Suppressor macrophage treated with lipopolysaccharide for 4 hours (primary cell): ENCODE results near the gene STARD9.

Source experiments
- DNase-seq: peaks from one replicate; pipeline ENCODE4 v3.0.0-alpha.2; 2020

The STARD9 gene

DNA sequence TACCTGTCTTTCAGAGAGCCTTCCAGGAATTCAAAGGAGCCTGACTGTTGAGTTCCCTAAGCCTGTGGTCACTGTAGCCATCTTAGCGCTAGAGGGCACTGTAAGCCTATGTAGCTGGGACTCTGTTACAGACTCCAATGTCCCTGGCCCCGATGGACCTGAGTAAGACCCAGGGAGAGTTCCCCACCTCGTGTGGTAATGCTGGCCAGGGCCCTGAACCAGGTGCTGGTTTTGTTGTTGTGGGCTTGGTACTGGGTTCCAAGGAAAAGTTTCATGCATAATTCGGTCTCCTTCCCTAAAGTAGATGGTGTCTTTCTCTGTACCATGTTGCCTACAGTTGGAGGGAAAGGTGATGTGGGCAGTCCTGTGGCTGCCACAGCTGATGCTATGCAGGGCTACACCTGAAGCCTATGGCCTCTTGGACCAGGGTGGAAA, 129.1 kb downstream of the STARD9 start:
- DNase-seq = peak; percentile 73

DNA sequence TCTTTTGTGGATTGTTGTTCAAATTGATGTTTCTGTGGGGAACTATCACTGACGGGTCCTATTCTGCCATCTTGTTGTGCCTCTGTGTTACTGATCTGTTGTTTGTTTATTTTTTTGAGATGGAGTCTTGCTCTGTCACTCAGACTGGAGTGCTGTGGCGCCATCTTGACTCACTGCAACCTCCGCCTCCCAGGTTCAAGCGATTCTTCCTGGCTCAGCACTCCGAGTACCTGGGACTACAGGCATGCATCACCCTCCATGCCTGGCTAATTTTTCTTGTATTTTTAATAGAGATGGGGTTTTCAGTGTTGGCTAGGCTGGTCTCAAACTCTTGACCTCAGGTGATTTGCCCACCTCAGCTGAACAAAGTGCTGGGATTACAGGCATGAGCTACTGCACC, 129.9 kb downstream of the STARD9 start:
- no peak for DNase-seq

DNA sequence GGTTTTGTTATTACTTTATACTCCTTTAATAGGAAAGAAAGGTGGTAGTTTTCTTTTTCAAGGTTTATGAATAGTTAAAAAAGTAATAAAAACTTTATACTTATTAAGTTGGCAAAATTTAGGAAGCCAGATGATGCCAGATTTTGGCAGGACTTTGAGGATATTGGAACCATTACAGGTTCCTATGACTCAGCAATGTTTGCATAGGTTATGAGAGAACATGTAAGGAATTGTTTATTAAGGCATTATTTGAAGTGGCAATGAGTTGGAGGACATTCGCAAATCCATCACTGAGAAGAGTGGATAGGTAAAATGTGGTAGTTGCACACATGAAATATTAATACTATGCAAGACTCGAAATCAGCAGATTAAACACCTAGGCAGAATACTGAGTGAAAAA, 131.7 kb downstream of the STARD9 start:
- DNase-seq = no peak

DNA sequence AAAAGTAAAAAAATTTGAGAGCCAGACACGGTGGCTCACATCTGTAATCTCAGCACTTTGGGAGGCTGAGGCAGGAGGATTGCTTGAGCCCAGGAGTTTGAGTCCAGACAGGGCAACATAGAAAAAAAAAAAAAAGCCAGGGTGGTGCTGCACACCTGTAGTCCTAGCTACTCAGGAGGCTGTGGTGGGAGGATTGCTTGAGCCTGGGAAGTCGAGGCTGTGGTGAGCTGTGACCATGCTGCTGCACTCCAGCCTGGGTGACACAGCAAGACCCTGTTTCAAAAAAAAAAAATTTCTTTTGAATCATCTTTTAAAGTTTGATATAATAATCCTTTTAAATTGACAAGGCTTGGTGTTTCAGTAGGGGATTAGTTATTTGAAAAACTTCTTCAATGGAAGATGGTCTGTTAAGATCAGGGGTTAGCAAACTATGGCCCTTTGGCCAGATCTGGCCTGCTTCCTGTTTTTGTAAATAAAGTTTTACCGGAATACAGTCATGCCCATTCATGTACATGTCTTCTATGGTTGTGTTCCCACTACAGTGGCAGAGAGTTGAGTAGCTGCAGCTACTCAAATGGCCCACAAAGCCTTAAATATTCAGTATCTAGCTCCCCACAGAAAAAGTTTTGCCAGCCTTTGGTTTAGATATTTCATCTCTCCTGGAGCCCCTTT, 132.6 kb downstream of the STARD9 start:
- no peak for DNase-seq

DNA sequence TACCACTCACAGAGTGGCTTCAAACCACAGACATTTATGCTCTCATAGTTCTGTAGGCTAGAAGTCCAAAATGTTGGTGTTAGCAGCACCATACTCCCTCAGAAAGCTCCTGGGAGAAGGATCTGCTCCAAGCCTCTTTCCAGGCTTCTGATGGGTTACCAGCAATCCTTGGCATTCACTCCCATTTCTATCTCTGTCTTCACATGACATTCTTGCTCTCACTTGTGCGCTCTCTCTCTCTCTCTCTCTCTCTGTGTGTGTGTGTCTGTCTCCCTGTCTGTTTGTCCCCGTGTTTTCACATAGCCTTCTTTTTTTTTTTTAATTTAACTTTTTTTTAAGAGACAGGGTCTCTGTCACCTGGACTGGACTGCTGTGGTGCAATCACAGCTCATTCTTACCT, 135.3 kb downstream of the STARD9 start:
- no peak for DNase-seq

DNA sequence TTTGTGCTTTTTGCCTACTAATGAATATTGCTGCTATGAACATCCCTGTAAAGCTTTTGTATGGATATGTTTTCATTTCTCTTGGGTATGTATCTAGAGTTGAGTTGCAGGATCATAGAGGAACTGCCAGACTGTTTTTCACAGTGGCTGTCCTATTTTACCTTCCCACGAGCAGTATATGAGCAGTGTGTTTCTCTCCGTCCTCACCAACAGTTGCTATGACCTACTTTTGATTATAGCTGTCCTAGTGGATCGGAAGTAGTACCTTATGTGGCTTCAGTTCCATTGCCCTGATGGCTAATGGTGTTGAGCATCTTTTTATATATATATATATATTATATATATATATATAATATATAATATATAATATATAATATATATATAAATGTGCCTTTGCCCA, 136.3 kb downstream of the STARD9 start:
- DNase-seq = no peak

DNA sequence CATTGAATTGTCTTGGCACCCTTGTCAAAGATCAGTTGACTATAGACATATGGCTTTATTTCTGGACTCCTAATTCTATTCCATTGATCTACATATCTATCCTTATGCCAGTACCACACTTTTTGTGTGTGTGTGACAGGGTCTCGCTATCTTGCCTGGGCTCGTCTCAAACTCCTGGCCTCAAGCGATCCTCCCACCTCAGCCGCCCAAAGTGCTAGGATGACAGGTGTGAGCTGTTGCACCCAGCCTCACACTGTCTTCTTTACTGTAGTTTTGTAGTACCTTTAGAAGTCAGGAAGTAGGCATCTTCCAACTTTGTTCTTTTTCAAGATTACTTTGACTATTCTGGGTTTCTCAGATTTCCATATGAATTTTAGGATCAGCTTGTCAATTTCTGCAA, 137.2 kb downstream of the STARD9 start:
- no peak for DNase-seq

DNA sequence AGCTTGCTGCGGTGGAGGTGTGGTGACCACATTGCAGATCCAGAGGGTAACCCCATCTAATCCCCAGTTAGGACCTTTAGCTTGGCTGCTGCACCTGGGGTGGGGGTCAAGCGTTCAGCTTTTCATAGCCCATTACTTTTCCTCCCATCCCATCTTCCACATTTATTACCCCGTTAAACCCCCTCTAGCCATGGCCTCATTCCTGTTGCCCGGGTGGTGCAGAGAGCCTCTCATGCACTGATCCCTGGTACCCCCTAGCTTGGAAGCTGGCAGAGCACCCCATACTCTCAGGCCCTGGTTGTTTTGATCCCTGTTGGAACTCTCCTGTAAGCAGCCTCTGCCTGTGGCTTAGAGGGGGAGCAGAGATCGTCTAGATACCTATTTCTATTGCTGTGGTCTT, 140.7 kb downstream of the STARD9 start:
- DNase-seq = no peak

DNA sequence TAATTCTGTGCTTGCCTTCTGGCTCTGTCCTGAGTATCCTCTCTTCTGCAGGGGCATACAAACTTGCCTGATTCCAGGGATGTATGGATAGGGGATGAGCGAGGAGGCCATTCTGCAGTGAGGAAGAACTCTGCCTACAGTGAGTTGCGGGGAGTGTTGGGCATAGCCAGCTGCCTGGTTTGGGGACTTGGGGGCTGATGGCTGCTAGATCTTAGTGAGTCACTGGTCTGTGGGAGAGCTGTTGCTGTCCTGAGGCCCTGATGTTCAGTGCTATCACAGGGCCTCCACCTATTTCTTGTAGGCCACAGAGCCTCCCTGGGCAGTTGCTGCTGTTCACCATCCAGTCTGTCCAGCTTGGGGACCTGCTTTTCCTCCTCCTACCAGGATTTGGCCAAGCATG, 141.2 kb downstream of the STARD9 start:
- DNase-seq = no peak

DNA sequence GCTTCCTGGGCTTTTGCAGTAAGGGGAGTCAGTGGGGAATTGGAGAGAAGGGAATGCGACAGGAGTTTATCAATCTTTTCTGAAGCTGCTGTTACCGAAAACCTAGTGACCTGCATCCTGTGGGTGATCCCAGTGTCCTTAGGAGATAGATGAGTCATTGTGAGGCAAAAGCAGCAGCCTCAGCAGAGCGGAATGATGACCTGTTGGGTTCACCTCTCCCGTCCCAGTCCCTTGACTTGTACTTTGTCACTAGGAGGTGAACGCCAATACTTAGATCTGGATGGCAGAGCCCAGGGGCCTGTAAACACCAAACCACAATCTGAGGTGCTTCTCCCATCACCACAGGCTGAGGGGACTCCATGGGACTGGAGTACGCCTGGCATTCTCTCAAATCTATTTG, 143.6 kb downstream of the STARD9 start:
- no peak for DNase-seq

DNA sequence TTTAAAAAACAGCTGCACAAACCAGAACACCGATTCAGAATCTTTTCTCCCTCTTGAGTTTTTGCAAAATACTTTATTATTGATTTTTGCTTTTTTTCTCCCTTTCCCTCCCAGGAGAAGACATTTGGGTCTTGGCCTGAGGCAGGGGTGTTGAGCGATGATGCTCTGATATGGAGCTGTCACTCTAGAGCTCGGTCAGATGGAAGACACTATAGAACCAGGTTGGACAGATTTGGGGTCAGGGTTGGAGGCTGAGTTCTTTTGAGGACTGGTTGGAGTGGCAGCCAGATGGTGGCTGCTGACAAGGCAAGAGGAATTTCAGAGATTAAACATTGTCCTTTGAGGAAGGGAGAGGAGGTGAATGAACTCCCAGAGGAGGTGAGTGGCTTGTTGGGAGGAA, 144.7 kb downstream of the STARD9 start:
- no peak for DNase-seq

DNA sequence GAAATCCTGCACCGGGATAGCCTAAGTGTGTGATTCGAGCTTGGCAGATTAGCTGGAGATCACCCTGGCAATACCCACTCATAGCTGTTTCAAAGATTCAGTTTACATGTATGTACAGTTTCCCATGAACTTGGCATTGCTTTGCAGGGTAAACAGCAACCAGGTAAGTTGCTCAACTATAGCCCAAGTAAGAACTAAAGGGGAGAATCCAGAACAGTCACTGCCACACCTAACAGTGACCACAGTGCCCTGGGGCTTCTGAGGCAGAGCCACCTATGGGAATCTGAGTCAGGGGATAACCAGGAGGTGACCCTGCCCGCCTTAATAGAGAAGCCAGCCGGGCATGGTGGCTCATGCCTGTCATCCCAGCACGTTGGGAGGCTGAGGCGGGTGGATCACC, 145.6 kb downstream of the STARD9 start:
- DNase-seq = no peak

DNA sequence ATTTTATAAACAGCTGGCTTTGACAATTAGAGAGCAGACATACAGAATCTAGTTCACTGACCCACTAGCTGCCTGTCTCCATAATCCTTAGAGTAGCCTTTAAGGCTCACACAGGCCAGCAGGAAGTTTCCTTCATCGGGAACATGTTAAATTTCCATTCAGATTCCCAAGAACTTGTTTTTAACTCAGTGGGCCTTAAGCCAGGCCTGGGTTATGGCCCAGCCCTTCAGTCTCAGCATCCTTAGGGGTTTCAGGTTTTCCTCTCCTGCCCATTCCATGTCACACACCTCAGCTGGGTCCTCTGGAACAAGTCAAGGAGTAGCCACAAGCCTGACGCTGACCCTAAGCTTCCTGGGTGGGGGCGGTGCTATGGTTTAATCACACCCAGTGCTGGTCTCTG, 146.5 kb downstream of the STARD9 start:
- DNase-seq = no peak

DNA sequence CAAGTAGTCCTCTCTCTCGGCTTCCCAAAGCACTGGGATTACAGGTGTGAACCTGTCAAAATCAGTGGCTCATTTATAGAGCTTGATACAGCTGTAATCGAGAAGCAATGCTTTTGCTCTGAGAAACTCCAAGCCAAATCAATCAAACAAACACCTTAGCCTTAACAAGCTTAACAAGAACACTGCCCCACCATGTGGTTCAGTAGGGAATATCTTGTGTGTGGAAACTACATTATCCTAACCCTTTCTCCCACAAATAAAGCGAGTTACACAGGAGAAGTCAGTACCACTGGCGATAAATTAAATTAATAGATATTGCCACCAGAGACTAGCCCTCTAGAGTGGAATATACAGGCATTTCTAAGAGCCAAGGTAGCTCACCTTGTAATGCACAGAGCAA, 147.7 kb downstream of the STARD9 start:
- DNase-seq = no peak

DNA sequence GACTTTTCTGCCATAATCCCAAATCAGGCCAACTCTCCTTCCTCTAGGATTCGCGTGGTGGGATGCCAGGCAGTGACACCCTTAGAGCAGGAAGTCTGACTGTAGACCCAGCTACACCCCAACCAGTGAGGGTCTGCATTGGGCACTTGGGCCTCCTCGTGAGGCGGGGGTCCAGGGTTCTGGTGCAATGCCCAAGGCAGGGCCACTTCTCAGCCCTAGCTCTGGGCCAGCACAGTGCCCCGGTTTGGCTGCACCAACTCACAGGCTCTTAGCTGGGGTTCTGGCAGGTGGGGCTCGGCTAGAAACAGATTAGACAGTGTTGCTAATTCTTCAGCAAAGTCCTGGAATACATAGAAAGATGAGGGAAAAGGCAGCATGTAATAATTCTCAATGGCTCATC, 148.9 kb downstream of the STARD9 start:
- no peak for DNase-seq

DNA sequence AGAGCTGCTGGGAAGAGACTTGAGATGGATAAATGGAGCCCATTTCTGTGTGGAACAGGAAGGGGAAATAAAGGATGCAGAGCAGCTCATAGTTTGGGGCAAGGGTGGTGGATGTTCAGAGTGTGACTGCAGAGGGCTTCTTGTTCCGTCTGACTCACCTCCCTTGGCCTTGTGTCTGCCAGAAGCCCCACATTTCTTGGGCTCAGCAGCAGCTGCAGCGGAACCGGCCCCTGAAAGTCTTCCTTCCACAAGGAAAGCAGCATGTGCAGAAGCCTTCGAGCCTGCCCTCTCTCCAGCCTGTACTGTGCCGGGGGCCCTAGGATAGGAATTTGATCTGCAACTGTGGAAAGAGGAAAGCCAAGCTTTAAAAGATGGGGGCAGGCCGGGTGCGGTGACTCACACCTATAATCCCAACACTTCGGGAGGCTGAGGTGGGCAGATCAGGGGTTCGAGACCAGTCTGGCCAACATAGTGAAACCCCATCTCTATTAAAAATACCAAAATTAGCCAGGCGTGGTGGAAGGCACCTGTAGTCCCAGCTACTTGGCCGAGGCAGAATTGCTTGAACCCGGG, 150.0 kb downstream of the STARD9 start:
- DNase-seq = no peak

DNA sequence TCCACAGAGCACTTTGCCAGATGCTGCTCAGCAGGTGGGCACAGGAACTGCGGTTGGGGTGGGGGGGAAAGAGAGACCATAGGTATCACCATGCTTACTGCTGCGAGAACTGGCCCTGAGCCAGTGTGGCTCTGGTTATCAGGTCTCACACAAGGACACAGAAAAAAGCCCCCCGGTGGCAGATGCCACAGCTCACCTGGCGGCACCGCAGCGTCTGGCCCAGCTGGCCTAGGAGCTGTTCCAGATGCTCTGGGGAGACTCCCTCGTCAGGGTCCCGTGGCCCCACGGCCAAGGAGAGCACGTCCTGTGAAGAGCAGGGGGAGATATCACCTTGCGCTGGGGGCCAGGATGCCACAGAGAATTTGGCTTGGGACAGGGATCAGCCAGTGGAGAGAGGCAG, 150.7 kb downstream of the STARD9 start:
- no peak for DNase-seq

DNA sequence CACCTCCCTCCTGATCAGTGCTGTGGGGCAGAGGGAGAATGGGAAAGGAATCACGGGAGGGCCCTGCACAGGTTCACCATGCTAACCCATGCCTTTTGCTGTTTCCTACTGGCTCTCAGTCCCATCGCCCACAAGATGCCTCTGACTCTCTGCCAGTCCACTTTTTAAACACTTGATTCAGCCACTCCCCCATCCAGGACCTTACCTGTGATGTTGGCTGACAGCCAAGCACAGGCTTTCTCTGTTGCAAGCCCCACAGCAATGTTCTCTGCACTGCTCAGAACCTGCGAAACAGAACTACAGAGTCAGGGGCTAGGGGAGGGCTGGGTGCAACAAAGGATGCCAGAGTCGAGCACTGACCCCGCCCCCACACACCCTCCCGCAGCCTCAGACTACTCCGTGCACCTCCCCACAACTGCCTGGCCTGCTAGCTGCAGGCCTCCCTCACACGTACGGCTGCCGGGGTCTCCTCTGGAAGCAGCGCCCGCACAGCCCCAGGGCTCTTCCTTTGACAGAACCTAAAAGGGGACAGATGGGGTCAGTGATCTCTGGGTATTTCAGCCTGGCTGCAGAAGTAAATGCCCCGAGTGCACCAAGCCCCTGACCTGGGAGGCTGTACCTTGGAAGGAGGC, 152.5 kb downstream of the STARD9 start:
- no peak for DNase-seq

DNA sequence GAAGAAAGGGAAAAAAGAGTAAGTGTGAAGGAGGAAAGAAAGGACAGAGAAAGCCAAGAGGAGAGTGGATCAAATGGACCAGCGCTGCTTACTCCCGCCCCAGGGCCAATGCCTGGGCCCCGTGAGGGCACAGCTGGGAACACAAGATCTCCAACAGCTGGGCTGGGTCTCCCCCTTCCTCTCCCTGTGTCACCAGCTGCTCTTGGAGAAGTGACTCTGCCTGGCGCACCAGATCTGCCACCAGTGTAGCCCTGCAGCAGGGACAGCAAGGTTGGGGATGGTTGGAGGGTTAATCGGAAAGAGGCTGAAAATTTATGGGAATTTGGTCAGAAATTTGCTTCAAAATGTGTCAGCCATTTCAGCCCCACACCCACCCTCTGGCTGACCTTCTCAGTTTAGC, 153.2 kb downstream of the STARD9 start:
- no peak for DNase-seq

DNA sequence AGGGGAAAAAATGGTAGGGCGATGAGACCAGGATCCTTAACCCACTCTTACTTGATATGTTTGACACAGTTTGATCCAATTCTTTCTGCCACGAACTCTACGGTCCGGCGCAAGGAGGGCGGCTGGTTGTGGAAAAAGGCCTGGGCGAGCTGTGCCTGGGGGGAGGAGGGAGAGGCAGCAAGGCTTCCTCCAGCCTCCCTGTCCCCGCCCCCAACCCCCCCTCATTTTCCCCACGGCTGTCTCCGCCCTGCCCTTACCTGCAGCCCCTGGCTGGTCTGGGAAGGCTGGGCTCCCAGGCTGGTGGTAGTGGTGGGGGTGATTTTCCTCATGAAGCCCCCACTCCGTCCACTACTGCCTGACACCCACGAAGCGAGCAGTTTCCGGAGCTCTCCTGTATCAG, 153.6 kb downstream of the STARD9 start:
- DNase-seq = no peak

DNA sequence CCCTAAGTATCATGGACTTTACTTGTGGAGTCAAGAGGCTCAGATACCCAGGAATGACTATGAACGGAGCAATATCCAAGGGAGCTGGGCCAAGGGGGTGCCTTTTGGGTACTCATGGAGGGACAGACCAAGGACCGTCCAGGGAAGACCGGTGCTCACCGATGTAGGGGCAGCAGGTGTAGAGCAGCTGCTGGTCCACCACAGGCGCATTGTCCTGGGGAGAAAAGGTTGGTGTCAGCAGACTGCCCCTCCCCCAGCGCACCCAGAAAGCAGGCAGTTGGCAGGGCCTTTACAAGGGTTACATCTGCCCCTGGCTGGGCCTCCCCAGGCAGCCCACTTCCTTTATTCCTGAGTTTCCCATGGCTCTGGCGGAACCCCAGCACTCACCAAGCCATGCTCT, 154.0 kb downstream of the STARD9 start:
- no peak for DNase-seq

DNA sequence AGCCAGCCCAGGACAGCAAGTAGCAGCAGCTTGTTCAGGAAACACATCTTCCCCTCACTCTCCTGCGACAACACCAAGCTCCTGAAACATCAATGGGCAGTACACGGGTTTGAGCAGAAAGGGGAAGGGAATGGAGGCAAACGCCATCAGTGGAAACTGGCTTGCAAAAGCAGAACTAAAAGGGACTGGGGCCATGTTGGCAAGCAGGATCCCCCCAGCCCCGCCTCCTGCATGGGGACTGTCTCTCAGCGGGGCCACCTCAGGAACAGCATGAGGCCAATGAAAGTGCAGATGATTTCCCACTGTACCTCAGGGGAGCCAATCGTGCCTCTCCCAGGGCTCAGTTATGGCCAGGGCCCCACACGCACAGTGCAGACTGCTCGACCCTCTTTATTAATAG, 154.7 kb downstream of the STARD9 start:
- DNase-seq = no peak

DNA sequence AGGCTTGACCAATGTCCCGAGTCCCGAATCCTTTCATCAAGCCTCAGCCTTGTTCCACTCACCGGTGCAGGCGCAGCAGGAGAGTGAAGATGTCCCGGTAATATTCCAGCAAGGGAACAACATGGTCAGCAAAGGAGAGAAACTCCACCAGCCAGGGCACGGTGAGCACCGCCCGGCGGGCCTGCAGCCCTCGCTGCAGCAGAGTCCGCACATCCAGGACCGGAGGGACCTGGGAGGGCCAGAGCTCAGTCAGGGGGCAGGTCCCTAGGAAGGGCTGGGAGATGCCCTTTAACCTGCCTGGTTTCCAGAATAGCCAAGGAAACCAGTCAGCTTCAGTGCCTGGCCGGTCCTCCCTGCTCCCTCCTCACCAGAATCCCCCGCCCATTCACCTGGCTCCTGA, 155.1 kb downstream of the STARD9 start:
- no peak for DNase-seq

DNA sequence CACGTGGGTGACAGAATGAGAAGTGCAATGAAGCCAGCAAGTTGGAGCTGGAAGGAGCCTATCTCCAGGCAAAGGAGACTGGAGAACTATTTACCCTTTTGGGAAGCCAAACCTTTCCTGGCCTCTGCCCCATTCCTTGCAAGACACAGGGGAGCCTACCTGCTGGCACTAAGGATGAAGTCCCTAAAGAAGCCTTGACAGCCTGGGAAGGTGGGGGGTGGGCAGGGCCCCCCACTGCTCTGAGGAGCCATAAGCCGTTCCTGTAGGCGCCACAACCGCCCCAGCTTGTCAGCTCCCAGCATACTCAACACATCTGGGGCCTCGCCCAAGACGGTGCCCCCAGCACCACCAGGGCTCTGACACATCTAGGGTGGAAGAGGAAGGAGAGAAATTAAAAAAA, 156.1 kb downstream of the STARD9 start:
- no peak for DNase-seq
